ENCODE results near the gene OBSL1. TPM values are rescaled to one million over a fixed set of nuclear protein-coding genes. Genes with fewer than 3 reads are reported as not detected.
A peak's percentile ranks its signal among the peaks of the same experiment; 100 is the strongest.

The OBSL1 gene
- total RNA-seq, 1 experiment from 2014 or later: 23.1 TPM

- H3K27me3 ChIP-seq (replicated peaks; ENCODE audit: insufficient read depth, low read depth, low read length, poor library complexity): no peaks in the 10 kb centered on the region
- no peaks in the 10 kb centered on the region for H3K36me3 ChIP-seq (ENCODE audit: insufficient read depth, low read length, poor library complexity, severe bottlenecking)
- DNase-seq (ENCODE audit: low spot score): no peak
- intact Hi-C loops (cut with micrococcal nuclease; ENCODE audit: unreplicated experiment): no loop called here
- no TSS peak for BruUV-seq (replicated peaks)
- ChIA-PET CTCF (no interaction called here), POLR2A (ENCODE audit: low non-redundant PET) (no interaction called here)
- no peaks in the 10 kb centered on the region for H3K9me3 ChIP-seq (ENCODE audit: low read depth, low read length, poor library complexity, severe bottlenecking)
- H3K4me1 ChIP-seq (ENCODE audit: insufficient read depth, low read length, poor library complexity, severe bottlenecking): peaks cover 14% of the 10 kb centered on the region
- H3K27ac ChIP-seq (ENCODE audit: low read depth, low read length, poor library complexity, severe bottlenecking): peak within 1 kb of the TSS; percentile 77
- H3K4me3 ChIP-seq (ENCODE audit: low read depth, low read length, poor library complexity, severe bottlenecking): peak within 1 kb of the TSS; percentile 70
- TF ChIP-seq EZH2 (IDR thresholded peaks at IDR 0.05; ENCODE audit: borderline replicate concordance, low read depth, low read length, poor library complexity, severe bottlenecking) (no peak), CTCF (conservative IDR thresholded peaks at IDR 0.05; ENCODE audit: low read depth, low read length) (no peak)
Measured at GRCh38 chr2:219572237-219573001, 1.1 kb upstream of the OBSL1 start, which contains the start of gene INHA. TSS of gene INHA (plus strand) at chr2:219572310. CDS start at chr2:219572375, 65 bp downstream.

- ChIA-PET CTCF (interaction anchor here (0.6 to 1.1 kb wide), 3 partner anchors 18 to 106 kb away, joined by 3 read pairs; no protein-coding TSS in a partner anchor), POLR2A (ENCODE audit: low non-redundant PET) (no interaction called here)
- BruUV-seq (replicated peaks): no TSS peak
- Histone ChIP-seq H3K9me3 (ENCODE audit: low read depth, low read length, poor library complexity, severe bottlenecking) (no peaks in the 10 kb centered on the region), H3K36me3 (ENCODE audit: insufficient read depth, low read length, poor library complexity, severe bottlenecking) (no peaks in the 10 kb centered on the region), H3K27me3 (replicated peaks; ENCODE audit: insufficient read depth, low read depth, low read length, poor library complexity) (no peaks in the 10 kb centered on the region), H3K4me3 (ENCODE audit: low read depth, low read length, poor library complexity, severe bottlenecking) (peak overlapping the region; percentile 70), H3K27ac (ENCODE audit: low read depth, low read length, poor library complexity, severe bottlenecking) (peak overlapping the region; percentile 77), H3K4me1 (ENCODE audit: insufficient read depth, low read length, poor library complexity, severe bottlenecking) (peaks cover 14% of the 10 kb centered on the region)
- DNase-seq (ENCODE audit: low spot score): no peak
- TF ChIP-seq CTCF (conservative IDR thresholded peaks at IDR 0.05; ENCODE audit: low read depth, low read length) (no peak), EZH2 (IDR thresholded peaks at IDR 0.05; ENCODE audit: borderline replicate concordance, low read depth, low read length, poor library complexity, severe bottlenecking) (no peak)
- intact Hi-C loops (cut with micrococcal nuclease; ENCODE audit: unreplicated experiment): no loop called here
Measured at GRCh38 chr2:219570924-219571310, 422 bp downstream of the OBSL1 start.

- Histone ChIP-seq H3K27me3 (replicated peaks; ENCODE audit: insufficient read depth, low read depth, low read length, poor library complexity) (no peaks in the 10 kb centered on the region), H3K4me1 (ENCODE audit: insufficient read depth, low read length, poor library complexity, severe bottlenecking) (peaks cover 14% of the 10 kb centered on the region), H3K36me3 (ENCODE audit: insufficient read depth, low read length, poor library complexity, severe bottlenecking) (no peaks in the 10 kb centered on the region), H3K9me3 (ENCODE audit: low read depth, low read length, poor library complexity, severe bottlenecking) (no peaks in the 10 kb centered on the region), H3K27ac (ENCODE audit: low read depth, low read length, poor library complexity, severe bottlenecking) (peak overlapping the region; percentile 77), H3K4me3 (ENCODE audit: low read depth, low read length, poor library complexity, severe bottlenecking) (peak overlapping the region; percentile 70)
- no peak for DNase-seq (ENCODE audit: low spot score)
- TF ChIP-seq EZH2 (IDR thresholded peaks at IDR 0.05; ENCODE audit: borderline replicate concordance, low read depth, low read length, poor library complexity, severe bottlenecking) (no peak), CTCF (conservative IDR thresholded peaks at IDR 0.05; ENCODE audit: low read depth, low read length) (no peak)
- intact Hi-C loops (cut with micrococcal nuclease; ENCODE audit: unreplicated experiment): no loop called here
- POLR2A ChIA-PET (ENCODE audit: low non-redundant PET): no interaction called here
- CTCF ChIA-PET: interaction anchor here (0.7 to 1.1 kb wide), 2 partner anchors 18 to 52 kb away, joined by 3 read pairs; no protein-coding TSS in a partner anchor
- no TSS peak for BruUV-seq (replicated peaks)
Measured at GRCh38 chr2:219570194-219570923, 980 bp downstream of the OBSL1 start.
